ENCODE data around the gene CD72.
"Not testable (repeated sequence)": the region's sequence is repeated elsewhere in the genome, so short reads cannot be mapped to it uniquely, and the experiment has no call there.

The CD72 gene

GRCh38 chr9:35583521-35583920 lies 34.7 kb downstream of the CD72 start:
- not testable (repeated sequence) for DNase-seq

GRCh38 chr9:35579659-35580227 lies 38.5 kb downstream of the CD72 start:
- not testable (repeated sequence) for DNase-seq

DNA sequence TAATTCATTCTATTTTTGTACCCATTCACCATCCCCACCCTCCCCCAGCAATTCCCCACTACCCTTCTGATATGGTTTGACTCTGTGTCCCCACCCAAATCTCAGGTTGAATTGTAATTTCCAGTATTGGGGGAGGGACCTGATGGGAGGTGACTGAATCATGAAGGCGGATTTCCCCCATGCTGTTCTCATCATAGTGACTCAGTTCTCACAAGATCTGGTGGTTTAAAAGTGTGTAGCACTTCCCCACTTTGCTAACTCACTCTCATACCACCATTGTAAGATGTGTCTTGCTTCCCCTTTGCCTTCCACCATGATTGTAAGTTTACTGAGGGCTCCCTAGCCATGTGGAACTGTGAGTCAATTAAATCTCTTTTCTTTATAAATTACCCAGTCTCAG lies 39.1 kb downstream of the CD72 start:
- no peak for DNase-seq

GRCh38 chr9:35577486-35577885 lies 40.7 kb downstream of the CD72 start:
- no peak for DNase-seq

GRCh38 chr9:35575478-35575877 lies 42.7 kb downstream of the CD72 start:
- DNase-seq = no peak

DNA sequence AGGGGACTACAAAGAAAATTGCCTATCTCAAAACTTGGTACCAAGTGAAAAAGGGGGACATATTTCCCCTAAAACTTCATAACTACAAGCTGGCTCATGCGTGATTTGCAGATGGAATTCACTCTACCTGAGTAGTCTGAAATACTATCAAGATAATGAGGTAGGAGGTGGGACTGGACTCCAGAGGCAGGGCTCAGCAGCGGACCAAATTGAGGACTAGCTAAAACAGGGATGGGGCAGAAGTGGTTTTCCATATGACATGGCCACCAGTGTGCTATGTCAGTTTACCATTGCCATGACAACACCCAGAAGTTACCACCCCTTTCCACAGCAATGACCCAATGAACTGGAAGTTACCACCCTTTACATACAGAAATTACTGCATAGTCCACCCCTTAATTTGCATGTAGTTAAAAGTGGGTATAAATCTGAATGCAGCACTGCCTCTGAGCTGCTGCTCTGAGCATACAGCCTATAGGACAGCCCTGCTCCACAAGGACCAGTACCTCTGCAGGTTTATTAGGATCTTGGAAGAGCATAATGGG lies 43.6 kb downstream of the CD72 start:
- DNase-seq = no peak

- DNase-seq = no peak
Measured at GRCh38 chr9:35570709-35571504, 47.3 kb downstream of the CD72 start.

GRCh38 chr9:35569206-35569605 lies 49.0 kb downstream of the CD72 start:
- no peak for DNase-seq

DNA sequence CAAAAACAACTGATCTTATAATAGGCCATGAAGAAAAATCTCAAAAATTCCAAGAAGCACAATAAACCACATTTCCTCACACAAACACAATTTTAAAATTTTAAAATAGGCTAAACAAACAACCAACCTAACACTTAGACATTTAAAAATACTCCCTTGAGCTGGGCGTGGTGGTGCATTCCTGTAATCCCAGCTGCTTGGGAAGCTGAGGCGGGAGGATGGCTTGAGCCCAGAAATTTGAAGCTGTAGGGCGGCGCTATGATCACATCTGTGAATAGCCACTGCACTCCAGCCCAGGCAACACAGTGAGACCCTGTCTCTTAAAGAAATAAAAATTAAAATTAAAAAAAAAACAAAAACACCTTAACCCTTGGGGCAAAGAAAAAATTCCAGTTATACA lies 50.0 kb downstream of the CD72 start:
- no peak for DNase-seq

GRCh38 chr9:35566417-35566816 lies 51.8 kb downstream of the CD72 start:
- no peak for DNase-seq

GRCh38 chr9:35564658-35565061 lies 53.6 kb downstream of the CD72 start:
- no peak for DNase-seq

DNA sequence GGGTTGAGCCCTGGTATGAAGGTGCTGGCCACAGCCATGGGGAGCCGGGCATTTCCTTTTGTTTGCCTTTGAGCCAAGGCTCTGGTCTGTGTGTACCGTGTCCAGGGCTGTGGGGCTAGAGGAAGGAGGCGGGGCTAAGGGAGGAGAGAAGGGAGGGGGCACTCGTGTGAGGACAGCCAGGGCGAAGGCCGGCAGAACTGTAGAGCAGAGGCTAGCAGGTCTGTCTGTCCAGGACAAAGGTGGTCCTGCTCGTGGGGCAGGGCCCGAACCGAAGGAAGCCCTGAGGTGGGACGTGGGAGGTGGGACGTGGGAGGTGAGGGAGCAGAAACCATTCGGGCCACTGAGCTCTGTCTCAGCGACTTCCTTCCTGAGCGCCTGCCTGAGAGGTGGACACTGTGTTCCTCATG lies 54.4 kb downstream of the CD72 start:
- DNase-seq = no peak

DNA sequence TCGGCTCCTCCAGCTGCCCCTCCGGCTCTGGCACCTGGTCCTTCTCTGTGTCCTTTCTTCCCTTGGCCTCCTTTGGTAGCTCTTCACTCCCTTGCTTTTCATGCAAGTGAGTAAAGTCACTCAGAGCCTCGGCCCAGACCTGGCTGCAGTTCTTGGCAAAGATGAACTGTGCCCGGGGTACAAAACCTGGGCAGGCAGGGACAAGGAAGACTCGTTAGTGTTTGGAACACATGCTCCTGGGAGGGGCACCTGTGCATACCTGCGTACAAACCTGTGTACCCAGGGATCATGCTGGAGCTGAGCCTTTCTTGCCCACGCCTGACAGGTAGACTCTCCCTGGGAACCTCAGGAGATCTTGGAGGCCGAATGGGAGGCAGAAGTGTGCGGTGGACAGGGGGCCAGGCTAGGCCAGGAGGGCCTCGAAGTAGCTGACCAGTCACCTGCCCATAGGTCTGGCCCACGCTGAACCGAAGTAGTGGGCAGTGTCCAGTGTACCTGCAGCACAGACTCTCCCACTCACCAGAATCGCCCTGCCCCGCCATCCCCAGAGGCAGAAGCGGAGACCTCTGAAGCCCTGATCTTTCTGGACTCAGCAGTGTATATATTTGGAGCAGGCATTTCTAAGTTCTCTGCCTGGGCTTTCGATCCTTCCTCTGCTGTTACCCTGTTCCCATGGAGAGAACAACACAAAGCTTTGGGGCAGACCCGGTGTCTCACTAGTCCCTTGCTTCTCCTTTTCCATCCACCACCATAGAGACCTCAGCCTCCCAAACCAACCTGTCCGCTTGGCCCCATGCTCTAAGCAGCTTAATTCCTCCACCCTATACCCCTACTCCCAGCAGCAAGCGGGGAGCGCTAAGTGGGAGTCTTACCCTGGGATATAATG lies 55.1 kb downstream of the CD72 start:
- DNase-seq = no peak

- no peak for DNase-seq
Measured at GRCh38 chr9:35561468-35562261, 56.5 kb downstream of the CD72 start.

DNA sequence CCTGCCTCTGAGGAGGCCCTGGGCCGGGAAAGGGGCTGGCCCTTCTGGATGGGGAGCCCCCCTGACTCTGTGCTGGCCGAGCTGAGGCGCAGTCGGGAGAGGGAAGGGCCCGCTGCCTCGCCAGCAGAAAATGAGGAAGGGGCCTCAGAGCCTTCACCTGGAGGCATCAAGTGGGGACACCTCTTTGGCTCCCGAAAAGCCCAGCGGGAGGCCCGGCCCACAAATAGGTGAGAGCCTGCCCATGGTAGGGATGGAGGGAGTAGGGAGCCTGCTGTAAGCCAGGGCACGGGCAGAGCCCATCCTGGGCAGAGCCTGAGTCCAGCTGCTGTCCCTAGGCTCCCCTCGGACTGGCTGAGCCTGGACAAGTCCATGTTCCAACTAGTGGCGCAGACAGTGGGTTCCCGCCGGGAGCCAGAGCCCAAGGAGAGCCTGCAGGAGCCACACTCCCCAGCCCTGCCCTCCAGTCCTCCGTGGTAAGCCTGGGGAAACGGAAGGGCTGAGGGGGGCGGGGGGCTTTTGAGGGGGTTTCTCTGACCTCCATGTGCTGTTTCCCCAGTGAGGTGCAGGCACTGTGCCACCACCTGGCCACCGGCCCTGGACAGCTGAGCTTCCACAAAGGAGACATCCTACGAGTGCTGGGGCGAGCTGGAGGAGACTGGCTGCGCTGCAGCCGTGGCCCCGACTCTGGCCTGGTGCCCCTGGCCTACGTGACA lies 57.4 kb downstream of the CD72 start:
- DNase-seq = no peak
